HepG2 (cell line): ENCODE results near the gene ARL2. TPM values are rescaled to one million over a fixed set of nuclear protein-coding genes. Genes with fewer than 3 reads are reported as not detected.

ENCODE experiments used
- GATAD2A ChIP-seq: IDR thresholded peaks from 2 replicates; pipeline ENCODE4 v1.6.1; 2016
- KAT2B ChIP-seq: fragments of 150-350 bp; IDR thresholded peaks from 2 replicates; pipeline ENCODE4 v1.6.1; 2014; ENCODE audit warnings: low read depth, low read length, borderline replicate concordance
- MAFG ChIP-seq: sonication (generic); formaldehyde crosslinking; IDR thresholded peaks from 2 replicates; pipeline ENCODE4 v1.5.1; 2020; ENCODE audit warnings: mild to moderate bottlenecking, missing genetic modification reagents
- ZBTB7A ChIP-seq: sonication (generic); formaldehyde crosslinking; IDR thresholded peaks from 2 replicates; pipeline ENCODE4 v1.8.0; 2022; ENCODE audit warnings: mild to moderate bottlenecking, missing genetic modification reagents
- ZFP62 ChIP-seq: sonication (generic); formaldehyde crosslinking; IDR thresholded peaks from 2 replicates; pipeline ENCODE4 v1.4.0; 2020; ENCODE audit warnings: missing genetic modification reagents
- ZFP90 ChIP-seq: sonication (generic); formaldehyde crosslinking; IDR thresholded peaks from 2 replicates; pipeline ENCODE4 v1.8.0; 2022; ENCODE audit warnings: missing genetic modification reagents, mild to moderate bottlenecking, inconsistent platforms, borderline replicate concordance
- ZFY ChIP-seq: sonication (generic); formaldehyde crosslinking; IDR thresholded peaks from 2 replicates; pipeline ENCODE4 v1.4.0; 2020; ENCODE audit warnings: missing genetic modification reagents
- ZNF567 ChIP-seq: sonication (generic); formaldehyde crosslinking; IDR thresholded peaks from 2 replicates; pipeline ENCODE4 v1.8.1; 2023; ENCODE audit warnings: mild to moderate bottlenecking, missing genetic modification reagents, borderline replicate concordance
- ZNF572 ChIP-seq: sonication (generic); formaldehyde crosslinking; IDR thresholded peaks from 2 replicates; pipeline ENCODE4 v1.5.1; 2020; ENCODE audit warnings: mild to moderate bottlenecking, missing genetic modification reagents
- ZNF660 ChIP-seq: sonication (generic); formaldehyde crosslinking; IDR thresholded peaks from 2 replicates; pipeline ENCODE4 v1.5.1; 2020; ENCODE audit warnings: mild to moderate bottlenecking, low read depth, missing genetic modification reagents, borderline replicate concordance
- polyA plus RNA-seq, 8 experiments: library from polyadenylated mRNA; depleted of rRNA in 3 of 8; stranded (reverse) in 7 of 8; unstranded in 1 of 8; fragments of >200 nt; fragmentation: Illumina TruSeq in 4 of 8; extraction: Trizol in 4 of 8; gene quantifications; 2 replicates each; pipeline versions ENCODE4 v1.2.1 to v1.2.3, GENCODE V29; 2011 to 2016; ENCODE audit warnings: low read depth in 4 of 8, missing spikeins in 1 of 8, mixed read lengths in 1 of 8; ENCODE audit not compliant: insufficient read depth in 1 of 8
- total RNA-seq, 5 experiments: library from RNA; depleted of rRNA; stranded (reverse); fragments of >200 nt; fragmentation: Illumina TruSeq; extraction: Trizol; gene quantifications; 2 replicates each; pipeline ENCODE4 v1.2.3, GENCODE V29; 2016; ENCODE audit warnings: low read depth in 1 of 5
- TF ChIP-seq, protein P1 (sequence below): sonication (generic); formaldehyde crosslinking; IDR thresholded peaks from 2 replicates; pipeline ENCODE4 v1.8.1; 2023; ENCODE audit warnings: mild to moderate bottlenecking, inconsistent platforms, moderate library complexity, missing genetic modification reagents, borderline replicate concordance
- TF ChIP-seq, protein P2 (sequence below): sonication (generic); formaldehyde crosslinking; IDR thresholded peaks from 2 replicates; pipeline ENCODE4 v1.8.0; 2022; ENCODE audit warnings: missing genetic modification reagents, mild to moderate bottlenecking, borderline replicate concordance
- TF ChIP-seq, protein P3 (sequence below), 2 experiments: sonication (generic) in 1 of 2; formaldehyde crosslinking in 1 of 2; IDR thresholded peaks; 2 replicates each; pipeline versions ENCODE4 v1.4.0 to v1.6.1; 2016 to 2020; ENCODE audit warnings: borderline replicate concordance in 1 of 2, low read depth in 1 of 2, mild to moderate bottlenecking in 1 of 2, missing genetic modification reagents in 1 of 2
- TF ChIP-seq, protein P4 (sequence below): sonication (generic); formaldehyde crosslinking; IDR thresholded peaks from 2 replicates; pipeline ENCODE4 v1.8.1; 2022; ENCODE audit warnings: mild to moderate bottlenecking, missing genetic modification reagents
- TF ChIP-seq, protein P5 (sequence below): sonication (generic); formaldehyde crosslinking; IDR thresholded peaks from 2 replicates; pipeline ENCODE4 v1.5.0; 2020; ENCODE audit warnings: mild to moderate bottlenecking, missing genetic modification reagents, moderate library complexity

The ARL2 gene
- total and polyA plus RNA-seq, 2 of the 13 experiments (the other 11 are each of a cell fraction or from before 2014, with no cell fraction given), result 82.9 to 84.4 TPM

DNA sequence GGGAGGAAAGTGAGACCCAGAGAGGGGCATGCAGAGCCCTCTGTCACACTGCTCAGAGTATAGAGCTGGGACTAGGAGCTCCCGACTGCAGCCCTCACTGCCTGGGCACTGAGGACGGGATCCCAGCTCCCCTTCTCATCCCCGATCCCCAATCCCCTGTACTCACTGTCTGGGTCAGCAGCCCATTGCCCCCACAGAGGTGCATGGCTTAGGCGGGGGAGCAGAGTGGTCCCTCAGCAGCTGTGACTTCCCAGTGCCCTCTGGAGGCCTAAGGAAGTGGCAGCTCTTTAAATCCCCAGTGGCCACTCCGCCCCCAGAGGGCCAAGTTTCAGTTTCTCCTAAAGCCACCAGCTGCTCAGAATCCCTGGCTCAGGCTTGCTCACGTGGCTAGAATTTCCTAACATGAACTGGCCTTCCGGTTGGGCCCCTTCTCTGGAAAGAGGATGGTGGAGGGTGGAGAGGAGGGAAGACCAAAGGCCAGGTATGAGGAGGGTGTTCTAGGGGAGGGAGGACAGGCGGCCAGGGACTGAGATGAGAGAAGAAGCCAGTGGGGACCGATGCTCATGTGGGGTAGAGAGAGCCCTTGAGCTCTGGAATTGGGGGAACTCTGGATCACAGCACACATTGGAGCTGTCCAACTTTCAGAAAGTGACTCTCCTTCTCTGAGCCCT, 17.1 kb upstream of the ARL2 start, which contains the start of gene BATF2 (continued):
- TF ChIP-seq, protein P1, sequence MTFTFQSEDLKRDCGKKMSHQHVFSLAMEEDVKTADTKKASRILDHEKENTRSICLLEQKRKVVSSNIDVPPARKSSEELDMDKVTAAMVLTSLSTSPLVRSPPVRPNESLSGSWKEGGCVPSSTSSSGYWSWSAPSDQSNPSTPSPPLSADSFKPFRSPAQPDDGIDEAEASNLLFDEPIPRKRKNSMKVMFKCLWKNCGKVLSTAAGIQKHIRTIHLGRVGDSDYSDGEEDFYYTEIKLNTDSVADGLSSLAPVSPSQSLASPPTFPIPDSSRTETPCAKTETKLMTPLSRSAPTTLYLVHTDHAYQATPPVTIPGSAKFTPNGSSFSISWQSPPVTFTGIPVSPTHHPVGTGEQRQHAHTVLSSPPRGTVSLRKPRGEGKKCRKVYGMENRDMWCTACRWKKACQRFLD (CRISPR knock-in tag), result no peak
- TF ChIP-seq, protein P2, sequence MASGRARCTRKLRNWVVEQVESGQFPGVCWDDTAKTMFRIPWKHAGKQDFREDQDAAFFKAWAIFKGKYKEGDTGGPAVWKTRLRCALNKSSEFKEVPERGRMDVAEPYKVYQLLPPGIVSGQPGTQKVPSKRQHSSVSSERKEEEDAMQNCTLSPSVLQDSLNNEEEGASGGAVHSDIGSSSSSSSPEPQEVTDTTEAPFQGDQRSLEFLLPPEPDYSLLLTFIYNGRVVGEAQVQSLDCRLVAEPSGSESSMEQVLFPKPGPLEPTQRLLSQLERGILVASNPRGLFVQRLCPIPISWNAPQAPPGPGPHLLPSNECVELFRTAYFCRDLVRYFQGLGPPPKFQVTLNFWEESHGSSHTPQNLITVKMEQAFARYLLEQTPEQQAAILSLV (CRISPR knock-in tag), result no peak; the same call in 1 of the 2 replicates
- TF ChIP-seq ZNF567 (CRISPR knock-in tag) (0 out of 2 replicates have a peak, but pooled peaks have one; percentile 51), ZFP90 (0 out of 2 replicates have a peak, but pooled peaks have one; percentile 32), KAT2B (no peak), ZFP62 (CRISPR knock-in tag) (no peak), ZNF572 (CRISPR knock-in tag) (no peak), ZFY (CRISPR knock-in tag) (peak; percentile 63), GATAD2A (CRISPR knock-in tag) (peak; percentile 81), ZBTB7A (CRISPR knock-in tag) (peak; percentile 80; the same call in 1 of the 2 replicates), MAFG (CRISPR knock-in tag) (no peak), ZNF660 (CRISPR knock-in tag) (no peak)
- TF ChIP-seq, protein P3, sequence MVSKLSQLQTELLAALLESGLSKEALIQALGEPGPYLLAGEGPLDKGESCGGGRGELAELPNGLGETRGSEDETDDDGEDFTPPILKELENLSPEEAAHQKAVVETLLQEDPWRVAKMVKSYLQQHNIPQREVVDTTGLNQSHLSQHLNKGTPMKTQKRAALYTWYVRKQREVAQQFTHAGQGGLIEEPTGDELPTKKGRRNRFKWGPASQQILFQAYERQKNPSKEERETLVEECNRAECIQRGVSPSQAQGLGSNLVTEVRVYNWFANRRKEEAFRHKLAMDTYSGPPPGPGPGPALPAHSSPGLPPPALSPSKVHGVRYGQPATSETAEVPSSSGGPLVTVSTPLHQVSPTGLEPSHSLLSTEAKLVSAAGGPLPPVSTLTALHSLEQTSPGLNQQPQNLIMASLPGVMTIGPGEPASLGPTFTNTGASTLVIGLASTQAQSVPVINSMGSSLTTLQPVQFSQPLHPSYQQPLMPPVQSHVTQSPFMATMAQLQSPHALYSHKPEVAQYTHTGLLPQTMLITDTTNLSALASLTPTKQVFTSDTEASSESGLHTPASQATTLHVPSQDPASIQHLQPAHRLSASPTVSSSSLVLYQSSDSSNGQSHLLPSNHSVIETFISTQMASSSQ (IDR thresholded peaks at IDR 0.05; ENCODE audit: low read depth), result peak; percentile 31; the same call in 1 of the 2 replicates
- TF ChIP-seq, protein P3 (CRISPR knock-in tag; IDR thresholded peaks at IDR 0.05; ENCODE audit: borderline replicate concordance), result peak; percentile 63; the same call in 1 of the 2 replicates
- TF ChIP-seq, protein P4, sequence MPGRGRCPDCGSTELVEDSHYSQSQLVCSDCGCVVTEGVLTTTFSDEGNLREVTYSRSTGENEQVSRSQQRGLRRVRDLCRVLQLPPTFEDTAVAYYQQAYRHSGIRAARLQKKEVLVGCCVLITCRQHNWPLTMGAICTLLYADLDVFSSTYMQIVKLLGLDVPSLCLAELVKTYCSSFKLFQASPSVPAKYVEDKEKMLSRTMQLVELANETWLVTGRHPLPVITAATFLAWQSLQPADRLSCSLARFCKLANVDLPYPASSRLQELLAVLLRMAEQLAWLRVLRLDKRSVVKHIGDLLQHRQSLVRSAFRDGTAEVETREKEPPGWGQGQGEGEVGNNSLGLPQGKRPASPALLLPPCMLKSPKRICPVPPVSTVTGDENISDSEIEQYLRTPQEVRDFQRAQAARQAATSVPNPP, result peak; percentile 74; the same call in 1 of the 2 replicates
- TF ChIP-seq, protein P5, sequence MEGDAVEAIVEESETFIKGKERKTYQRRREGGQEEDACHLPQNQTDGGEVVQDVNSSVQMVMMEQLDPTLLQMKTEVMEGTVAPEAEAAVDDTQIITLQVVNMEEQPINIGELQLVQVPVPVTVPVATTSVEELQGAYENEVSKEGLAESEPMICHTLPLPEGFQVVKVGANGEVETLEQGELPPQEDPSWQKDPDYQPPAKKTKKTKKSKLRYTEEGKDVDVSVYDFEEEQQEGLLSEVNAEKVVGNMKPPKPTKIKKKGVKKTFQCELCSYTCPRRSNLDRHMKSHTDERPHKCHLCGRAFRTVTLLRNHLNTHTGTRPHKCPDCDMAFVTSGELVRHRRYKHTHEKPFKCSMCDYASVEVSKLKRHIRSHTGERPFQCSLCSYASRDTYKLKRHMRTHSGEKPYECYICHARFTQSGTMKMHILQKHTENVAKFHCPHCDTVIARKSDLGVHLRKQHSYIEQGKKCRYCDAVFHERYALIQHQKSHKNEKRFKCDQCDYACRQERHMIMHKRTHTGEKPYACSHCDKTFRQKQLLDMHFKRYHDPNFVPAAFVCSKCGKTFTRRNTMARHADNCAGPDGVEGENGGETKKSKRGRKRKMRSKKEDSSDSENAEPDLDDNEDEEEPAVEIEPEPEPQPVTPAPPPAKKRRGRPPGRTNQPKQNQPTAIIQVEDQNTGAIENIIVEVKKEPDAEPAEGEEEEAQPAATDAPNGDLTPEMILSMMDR, result peak; percentile 95
